ENCODE data around the gene VGF. TPM values are rescaled to one million over a fixed set of nuclear protein-coding genes. Genes with fewer than 3 reads are reported as not detected.
A peak's percentile ranks its signal among the peaks of the same experiment; 100 is the strongest.
"Not testable (repeated sequence)": the region's sequence is repeated elsewhere in the genome, so short reads cannot be mapped to it uniquely, and the experiment has no call there.

VGF gene
- total and polyA plus RNA-seq, 2 experiments from 2014 or later: 0.18 to 1.2 TPM

DNA sequence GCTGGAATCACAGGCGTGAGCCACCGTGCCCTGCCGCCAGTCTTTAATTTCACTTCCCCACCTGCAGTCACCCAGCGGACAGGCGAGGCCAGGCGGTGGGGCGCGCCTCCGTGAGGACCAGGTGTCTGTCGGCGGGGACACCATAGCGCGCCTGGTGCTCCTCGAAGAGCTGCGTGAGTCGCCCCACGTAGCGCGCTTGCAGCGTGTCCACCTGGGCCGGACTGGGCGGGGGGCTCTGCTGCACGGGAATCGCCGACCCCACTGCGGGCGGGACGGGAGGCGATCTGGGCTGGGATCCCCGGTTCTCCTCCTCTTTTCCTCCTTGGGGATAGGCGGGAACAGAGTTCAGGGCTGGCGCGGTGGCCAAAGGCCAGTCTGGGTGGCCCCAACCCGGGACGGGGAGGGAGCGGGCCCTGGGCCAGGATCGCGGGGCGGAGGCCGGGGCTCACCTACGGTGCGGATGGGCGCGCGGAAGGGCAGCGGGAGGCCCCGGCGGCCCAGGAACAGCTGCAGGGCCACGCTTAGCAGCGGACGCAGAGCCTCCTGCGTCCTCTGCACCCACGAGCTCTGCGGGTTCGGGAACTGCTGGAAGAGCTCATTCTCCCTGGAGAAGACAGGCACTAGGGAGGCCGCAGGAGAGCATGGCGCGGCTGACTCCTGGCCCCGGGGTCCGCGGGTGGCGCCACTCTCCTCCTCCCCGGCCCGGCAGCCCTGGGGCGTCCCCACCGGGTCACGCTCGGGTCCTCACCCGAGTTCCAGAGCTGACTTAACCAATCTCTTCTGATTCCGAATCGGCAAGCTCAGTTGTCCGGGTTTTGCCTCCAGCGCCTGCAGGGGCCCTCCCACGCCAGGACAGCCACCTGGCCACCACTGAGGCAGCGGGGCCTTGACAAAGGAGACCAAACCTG lies 36.6 kb upstream of the VGF start:
- H3K27ac ChIP-seq: no peak overlapping the region
- H3K27me3 ChIP-seq: peaks cover 44% of the 10 kb centered on the region
- TF ChIP-seq, protein P1, sequence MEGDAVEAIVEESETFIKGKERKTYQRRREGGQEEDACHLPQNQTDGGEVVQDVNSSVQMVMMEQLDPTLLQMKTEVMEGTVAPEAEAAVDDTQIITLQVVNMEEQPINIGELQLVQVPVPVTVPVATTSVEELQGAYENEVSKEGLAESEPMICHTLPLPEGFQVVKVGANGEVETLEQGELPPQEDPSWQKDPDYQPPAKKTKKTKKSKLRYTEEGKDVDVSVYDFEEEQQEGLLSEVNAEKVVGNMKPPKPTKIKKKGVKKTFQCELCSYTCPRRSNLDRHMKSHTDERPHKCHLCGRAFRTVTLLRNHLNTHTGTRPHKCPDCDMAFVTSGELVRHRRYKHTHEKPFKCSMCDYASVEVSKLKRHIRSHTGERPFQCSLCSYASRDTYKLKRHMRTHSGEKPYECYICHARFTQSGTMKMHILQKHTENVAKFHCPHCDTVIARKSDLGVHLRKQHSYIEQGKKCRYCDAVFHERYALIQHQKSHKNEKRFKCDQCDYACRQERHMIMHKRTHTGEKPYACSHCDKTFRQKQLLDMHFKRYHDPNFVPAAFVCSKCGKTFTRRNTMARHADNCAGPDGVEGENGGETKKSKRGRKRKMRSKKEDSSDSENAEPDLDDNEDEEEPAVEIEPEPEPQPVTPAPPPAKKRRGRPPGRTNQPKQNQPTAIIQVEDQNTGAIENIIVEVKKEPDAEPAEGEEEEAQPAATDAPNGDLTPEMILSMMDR (IDR thresholded peaks at IDR 0.05; ENCODE audit: low read depth, low read length): no peak
- DNase-seq (ENCODE audit: low read depth in 1 of 2, low spot score in 1 of 2): peak in 1 of 2 donors; percentile 21
- H3K36me3 ChIP-seq: no peaks in the 10 kb centered on the region
- no peak overlapping the region for H3K4me3 ChIP-seq
- no peaks in the 10 kb centered on the region for H3K4me1 ChIP-seq (ENCODE audit: low read depth)
- H3K9me3 ChIP-seq (ENCODE audit: low read depth): no peaks in the 10 kb centered on the region

DNA sequence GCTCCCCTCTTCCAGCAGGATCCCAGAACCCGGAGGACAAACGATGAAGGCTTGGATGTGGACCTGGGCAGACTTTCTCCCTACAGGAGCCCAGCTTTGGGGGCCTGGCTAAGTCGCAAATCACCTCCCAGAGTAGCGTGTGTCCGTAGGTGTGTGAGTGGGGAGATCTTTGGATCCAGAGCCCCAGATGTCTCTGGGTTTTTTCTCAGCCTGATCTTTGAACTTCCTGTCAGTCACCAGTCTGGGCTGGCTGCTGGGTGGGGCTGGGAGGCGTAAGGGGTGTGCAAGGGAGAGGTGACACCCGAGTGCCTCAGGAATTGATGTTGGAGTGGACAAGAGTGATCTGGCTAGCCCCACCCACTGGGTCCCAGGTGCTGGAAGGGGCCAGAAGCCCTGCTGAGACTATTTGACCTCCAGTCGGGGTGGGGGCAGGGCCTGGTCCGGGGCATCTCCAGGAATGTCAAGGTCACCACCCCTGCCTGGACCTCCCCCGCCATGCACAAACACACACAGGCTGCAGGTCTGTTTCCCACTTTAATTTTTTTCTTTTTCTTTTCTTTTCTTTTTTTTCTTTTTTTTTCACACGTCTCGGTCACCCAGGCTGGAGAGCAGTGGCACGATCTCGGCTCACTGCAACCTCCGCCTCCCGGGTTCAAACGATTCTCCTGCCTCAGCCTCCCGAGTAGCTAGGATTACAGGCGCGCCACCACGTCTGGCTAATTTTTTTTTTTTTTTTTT lies 35.7 kb upstream of the VGF start, which contains the start of gene MOGAT3:
TSS of gene MOGAT3 (minus strand) at position 175 of the 738 bp plus-strand sequence. CDS start 182 bp downstream, outside the sequence.
- H3K9me3 ChIP-seq (ENCODE audit: low read depth): no peaks in the 10 kb centered on the region
- TF ChIP-seq, protein P1 (IDR thresholded peaks at IDR 0.05; ENCODE audit: low read depth, low read length): no peak
- peaks cover 44% of the 10 kb centered on the region for H3K27me3 ChIP-seq
- H3K36me3 ChIP-seq: no peaks in the 10 kb centered on the region
- no peak within 1 kb of the TSS for H3K27ac ChIP-seq
- no peak within 1 kb of the TSS for H3K4me3 ChIP-seq
- H3K4me1 ChIP-seq (ENCODE audit: low read depth): no peaks in the 10 kb centered on the region
- no peak for DNase-seq (ENCODE audit: low read depth in 1 of 2, low spot score in 1 of 2)

DNA sequence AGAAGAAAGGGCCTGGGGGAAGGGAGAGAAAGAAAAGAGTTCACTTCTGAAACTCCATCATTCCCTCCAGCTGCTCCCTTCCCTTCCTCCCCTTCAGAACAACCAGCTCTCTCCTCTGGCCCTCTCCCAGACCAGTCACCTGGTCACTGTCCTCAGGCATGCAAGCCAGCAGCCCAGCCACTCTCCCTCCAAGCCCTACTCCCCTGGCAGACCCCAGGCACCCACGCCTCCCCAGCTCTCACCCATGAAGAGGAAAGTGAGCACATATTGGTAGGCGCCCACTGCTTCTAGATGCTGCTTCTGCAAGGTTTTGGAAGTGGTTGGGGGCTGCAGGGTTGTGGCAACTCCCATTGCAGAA lies 35.1 kb upstream of the VGF start:
- peaks cover 44% of the 10 kb centered on the region for H3K27me3 ChIP-seq
- no peaks in the 10 kb centered on the region for H3K4me1 ChIP-seq (ENCODE audit: low read depth)
- no peak overlapping the region for H3K4me3 ChIP-seq
- TF ChIP-seq, protein P1 (IDR thresholded peaks at IDR 0.05; ENCODE audit: low read depth, low read length): no peak
- no peak for DNase-seq (ENCODE audit: low read depth in 1 of 2, low spot score in 1 of 2)
- H3K27ac ChIP-seq: no peak overlapping the region
- no peaks in the 10 kb centered on the region for H3K9me3 ChIP-seq (ENCODE audit: low read depth)
- no peaks in the 10 kb centered on the region for H3K36me3 ChIP-seq

DNA sequence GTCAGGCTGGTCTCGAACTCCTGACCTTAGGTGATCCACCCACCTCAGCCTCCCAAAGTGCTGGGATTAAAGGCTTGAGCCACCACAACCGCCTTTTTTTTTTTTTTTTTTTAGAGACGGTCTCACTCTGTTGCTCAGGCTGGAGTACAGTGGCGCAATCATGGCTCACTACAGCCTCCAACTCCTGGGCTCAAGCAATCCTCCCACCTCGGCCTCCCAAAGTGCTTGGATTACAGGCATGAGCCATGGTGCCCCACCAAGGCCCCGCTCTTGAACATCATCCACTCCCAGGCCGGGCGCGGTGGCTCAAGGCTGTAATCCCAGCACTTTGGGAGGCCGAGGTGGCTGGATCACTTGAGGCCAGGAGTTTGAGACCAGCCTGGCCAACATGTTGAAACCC lies 34.2 kb upstream of the VGF start:
- not testable (repeated sequence) for H3K4me1 ChIP-seq (ENCODE audit: low read depth); H3K36me3 ChIP-seq; H3K9me3 ChIP-seq (ENCODE audit: low read depth); H3K4me3 ChIP-seq; H3K27ac ChIP-seq; DNase-seq (ENCODE audit: low read depth in 1 of 2, low spot score in 1 of 2)
- H3K27me3 ChIP-seq: peaks cover 44% of the 10 kb centered on the region

DNA sequence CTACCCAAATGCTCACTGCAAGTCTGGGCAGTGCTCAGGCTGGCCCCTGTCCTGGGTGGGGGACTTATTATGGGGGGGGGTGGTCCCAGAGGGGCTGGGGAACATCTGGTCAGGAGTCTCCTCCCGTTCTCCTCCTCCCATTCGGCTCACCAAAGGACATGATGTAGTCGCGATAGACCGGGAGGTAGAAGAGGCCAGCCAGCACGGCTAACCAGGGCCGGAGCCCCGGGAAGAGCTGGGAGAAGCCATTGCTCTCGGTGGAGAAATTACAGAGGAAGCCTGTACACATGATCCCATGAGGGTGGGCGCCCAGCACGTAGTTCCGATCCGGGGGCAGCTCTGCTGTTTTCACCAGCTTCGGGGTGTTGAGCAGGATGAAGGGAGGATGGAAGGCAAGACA lies 33.1 kb upstream of the VGF start:
- Histone ChIP-seq H3K27me3 (peaks cover 38% of the 10 kb centered on the region), H3K27ac (no peak overlapping the region), H3K9me3 (ENCODE audit: low read depth) (no peaks in the 10 kb centered on the region), H3K4me1 (ENCODE audit: low read depth) (no peaks in the 10 kb centered on the region), H3K4me3 (no peak overlapping the region), H3K36me3 (no peaks in the 10 kb centered on the region)
- TF ChIP-seq, protein P1 (IDR thresholded peaks at IDR 0.05; ENCODE audit: low read depth, low read length): no peak
- no peak for DNase-seq (ENCODE audit: low read depth in 1 of 2, low spot score in 1 of 2)

DNA sequence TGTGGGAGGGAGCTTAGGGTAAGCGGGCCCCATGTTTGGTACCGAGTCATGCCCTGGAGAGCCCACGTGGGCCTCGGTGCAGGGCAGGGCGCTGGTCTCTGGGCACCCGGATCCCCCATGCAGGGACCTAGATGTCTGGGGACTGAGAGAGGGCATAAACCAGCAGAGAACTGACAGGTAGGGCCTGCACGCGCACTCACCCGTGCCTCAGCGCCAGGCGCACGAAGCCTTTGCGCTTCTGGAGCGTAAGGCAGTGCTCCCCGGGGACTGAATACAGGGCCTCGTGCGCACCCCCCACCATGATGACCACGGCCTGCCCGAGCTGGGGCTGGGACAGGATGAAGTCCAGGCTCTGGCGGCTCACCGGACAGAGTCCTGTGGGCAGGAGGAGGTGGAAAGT lies 32.6 kb upstream of the VGF start:
- TF ChIP-seq, protein P1 (IDR thresholded peaks at IDR 0.05; ENCODE audit: low read depth, low read length): no peak
- Histone ChIP-seq H3K4me1 (ENCODE audit: low read depth) (no peaks in the 10 kb centered on the region), H3K27me3 (peaks cover 33% of the 10 kb centered on the region), H3K9me3 (ENCODE audit: low read depth) (no peaks in the 10 kb centered on the region), H3K36me3 (no peaks in the 10 kb centered on the region), H3K27ac (no peak overlapping the region), H3K4me3 (no peak overlapping the region)
- no peak for DNase-seq (ENCODE audit: low read depth in 1 of 2, low spot score in 1 of 2)

Measured in cardiac muscle cell (in vitro differentiated cells and primary cell).